Adrenal gland (tissue), 5 donors: Measurements from ENCODE around the gene MXRA7.

Experiments used
- POLR2A ChIP-seq, 2 donors: fragments of 450-650 bp; IDR thresholded peaks; one replicate each; pipeline ENCODE4 v1.6.1; 2017; ENCODE audit warnings: antibody characterized with exemption in 2 of 2, mild to moderate bottlenecking in 2 of 2, moderate library complexity in 1 of 2
- TF ChIP-seq, protein P1 (sequence below), 6 experiments: fragments of 450-650 bp in 4 of 6; fragments of 200-600 bp in 2 of 6; sonication (generic) in 1 of 6; IDR thresholded peaks; 1 replicate in 5 of 6; 2 replicates in 1 of 6; pipeline versions ENCODE4 v1.5.1 to v1.8.0; 2016 to 2021; ENCODE audit warnings: antibody characterized with exemption in 6 of 6, mild to moderate bottlenecking in 2 of 6, moderate library complexity in 1 of 6
- donor health status: DM: no; HTN: no; CAD: no.

DNA sequence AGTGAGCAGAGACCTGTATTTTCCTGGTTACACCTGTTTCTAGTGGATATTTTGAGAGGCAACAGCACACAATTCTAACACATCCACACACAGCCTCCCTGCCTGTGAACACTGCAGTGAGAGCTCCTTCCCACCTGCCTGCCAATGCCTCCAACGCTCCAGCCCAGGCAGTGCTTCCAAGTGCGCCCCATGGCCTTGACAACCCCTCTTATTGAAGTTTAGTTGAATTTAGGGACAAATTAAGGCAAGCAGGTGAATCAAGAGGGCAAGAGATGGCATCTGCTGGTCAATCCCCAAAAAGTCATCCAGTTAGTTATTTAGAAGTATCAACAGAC is 4.7 kb upstream of the MXRA7 start:
- TF ChIP-seq POLR2A (IDR thresholded peaks at IDR 0.05) = no peak
- TF ChIP-seq, protein P1, sequence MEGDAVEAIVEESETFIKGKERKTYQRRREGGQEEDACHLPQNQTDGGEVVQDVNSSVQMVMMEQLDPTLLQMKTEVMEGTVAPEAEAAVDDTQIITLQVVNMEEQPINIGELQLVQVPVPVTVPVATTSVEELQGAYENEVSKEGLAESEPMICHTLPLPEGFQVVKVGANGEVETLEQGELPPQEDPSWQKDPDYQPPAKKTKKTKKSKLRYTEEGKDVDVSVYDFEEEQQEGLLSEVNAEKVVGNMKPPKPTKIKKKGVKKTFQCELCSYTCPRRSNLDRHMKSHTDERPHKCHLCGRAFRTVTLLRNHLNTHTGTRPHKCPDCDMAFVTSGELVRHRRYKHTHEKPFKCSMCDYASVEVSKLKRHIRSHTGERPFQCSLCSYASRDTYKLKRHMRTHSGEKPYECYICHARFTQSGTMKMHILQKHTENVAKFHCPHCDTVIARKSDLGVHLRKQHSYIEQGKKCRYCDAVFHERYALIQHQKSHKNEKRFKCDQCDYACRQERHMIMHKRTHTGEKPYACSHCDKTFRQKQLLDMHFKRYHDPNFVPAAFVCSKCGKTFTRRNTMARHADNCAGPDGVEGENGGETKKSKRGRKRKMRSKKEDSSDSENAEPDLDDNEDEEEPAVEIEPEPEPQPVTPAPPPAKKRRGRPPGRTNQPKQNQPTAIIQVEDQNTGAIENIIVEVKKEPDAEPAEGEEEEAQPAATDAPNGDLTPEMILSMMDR (IDR thresholded peaks at IDR 0.05) = no peak
